Suprapubic skin (tissue), 4 donors: ENCODE measurements around the gene PKD2L2. TPM values are rescaled to one million over a fixed set of nuclear protein-coding genes. Genes with fewer than 3 reads are reported as not detected.
"Not testable (repeated sequence)": the region's sequence is repeated elsewhere in the genome, so short reads cannot be mapped to it uniquely, and the experiment has no call there.

Source experiments
- DNase-seq, 2 donors: peaks; one replicate each; pipeline ENCODE4 v3.0.0-alpha.2; 2019; ENCODE audit warnings: low spot score in 2 of 2
- H3K27ac ChIP-seq: fragments of 200-600 bp; sonication (generic); one replicate; pipeline ENCODE4 v1.5.1; 2019
- H3K27me3 ChIP-seq: fragments of 200-600 bp; sonication (generic); one replicate; pipeline ENCODE4 v1.5.1; 2019
- H3K36me3 ChIP-seq: fragments of 200-600 bp; sonication (generic); one replicate; pipeline ENCODE4 v1.5.1; 2019
- H3K4me1 ChIP-seq: fragments of 200-600 bp; sonication (generic); one replicate; pipeline ENCODE4 v1.5.1; 2019
- H3K4me3 ChIP-seq: fragments of 200-600 bp; sonication (generic); one replicate; pipeline ENCODE4 v1.5.1; 2019; ENCODE audit warnings: mild to moderate bottlenecking
- H3K9me3 ChIP-seq: fragments of 200-600 bp; sonication (generic); one replicate; pipeline ENCODE4 v1.5.1; 2019
- CTCF ChIP-seq, 2 donors: fragments of 200-600 bp in 1 of 2; fragments of 450-650 bp in 1 of 2; sonication (generic) in 1 of 2; IDR thresholded peaks; one replicate each; pipeline ENCODE4 v1.5.1; 2016 to 2019; ENCODE audit warnings: antibody characterized with exemption in 2 of 2, mild to moderate bottlenecking in 1 of 2, moderate library complexity in 1 of 2
- EP300 ChIP-seq: sonication (generic); formaldehyde crosslinking; IDR thresholded peaks from one replicate; pipeline ENCODE4 v1.6.1; 2017; ENCODE audit warnings: antibody characterized with exemption
- POLR2A ChIP-seq, 2 donors: fragments of 450-650 bp; IDR thresholded peaks; one replicate each; pipeline ENCODE4 v1.6.1; 2017; ENCODE audit warnings: antibody characterized with exemption in 2 of 2, mild to moderate bottlenecking in 2 of 2, moderate library complexity in 2 of 2
- POLR2AphosphoS5 ChIP-seq, 3 donors: sonication (generic); formaldehyde crosslinking; IDR thresholded peaks; one replicate each; pipeline ENCODE4 v1.6.1; 2017; ENCODE audit warnings: antibody characterized with exemption in 3 of 3
- WGBS: methylation state at CpG from one replicate; pipeline ENCODE4 v1.1.5; 2018; 5-methylcytosine and 5-hydroxymethylcytosine counted together
- total RNA-seq, 4 donors: library from RNA; depleted of rRNA; stranded (reverse); fragments of >200 nt; gene quantifications; one replicate each; pipeline ENCODE4 v1.1.0, GENCODE V29; 2016

PKD2L2 gene
- total RNA-seq, 4 donors from 2014 or later: not detected

GRCh38 chr5:137959488-137959887 lies 70.2 kb downstream of the PKD2L2 start:
- Histone ChIP-seq H3K4me3 (no peak overlapping the region), H3K36me3 (peaks cover 31% of the 10 kb centered on the region), H3K27me3 (no peaks in the 10 kb centered on the region), H3K27ac (no peak overlapping the region), H3K4me1 (no peaks in the 10 kb centered on the region), H3K9me3 (no peaks in the 10 kb centered on the region)
- 94% methylated on average over 4 of the region's 4 CpGs for WGBS
- no peak for DNase-seq
- TF ChIP-seq EP300 (no peak), CTCF (IDR thresholded peaks at IDR 0.05) (no peak), POLR2AphosphoS5 (IDR thresholded peaks at IDR 0.05) (no peak), POLR2A (IDR thresholded peaks at IDR 0.05) (no peak)

- H3K27me3 ChIP-seq: no peaks in the 10 kb centered on the region
- H3K9me3 ChIP-seq: no peaks in the 10 kb centered on the region
- no peak overlapping the region for H3K4me3 ChIP-seq
- peaks cover 31% of the 10 kb centered on the region for H3K36me3 ChIP-seq
- no peak overlapping the region for H3K27ac ChIP-seq
- DNase-seq: no peak
- no peak for TF ChIP-seq POLR2A (IDR thresholded peaks at IDR 0.05)
- no peak for TF ChIP-seq POLR2AphosphoS5 (IDR thresholded peaks at IDR 0.05)
- no peak for TF ChIP-seq CTCF (IDR thresholded peaks at IDR 0.05)
- no peak for TF ChIP-seq EP300
- H3K4me1 ChIP-seq: no peaks in the 10 kb centered on the region
- 76% methylated on average over 2 of the region's 2 CpGs for WGBS
These were observed 70.9 kb downstream of the PKD2L2 start for GRCh38 chr5:137960141-137960540.

- no peaks in the 10 kb centered on the region for H3K9me3 ChIP-seq
- H3K4me3 ChIP-seq: no peak overlapping the region
- no peak overlapping the region for H3K27ac ChIP-seq
- no peak for DNase-seq
- peaks cover 31% of the 10 kb centered on the region for H3K36me3 ChIP-seq
- no peak for TF ChIP-seq POLR2A (IDR thresholded peaks at IDR 0.05)
- TF ChIP-seq POLR2AphosphoS5 (IDR thresholded peaks at IDR 0.05): no peak
- no peak for TF ChIP-seq EP300
- no peak for TF ChIP-seq CTCF (IDR thresholded peaks at IDR 0.05)
- H3K4me1 ChIP-seq: no peaks in the 10 kb centered on the region
- 89% methylated on average over 3 of the region's 3 CpGs for whole genome bisulfite sequencing
- H3K27me3 ChIP-seq: no peaks in the 10 kb centered on the region
These were observed 71.6 kb downstream of the PKD2L2 start for GRCh38 chr5:137960819-137961218.

- not testable (repeated sequence) for H3K4me1 ChIP-seq, H3K9me3 ChIP-seq, H3K27me3 ChIP-seq, H3K4me3 ChIP-seq, DNase-seq, H3K27ac ChIP-seq
- WGBS: 99% methylated on average over 3 of the region's 4 CpGs
- peaks cover 19% of the 10 kb centered on the region for H3K36me3 ChIP-seq
These were observed 81.1 kb downstream of the PKD2L2 start for GRCh38 chr5:137970384-137970783.

GRCh38 chr5:137975208-137975607 lies 86.0 kb downstream of the PKD2L2 start:
- Histone ChIP-seq H3K9me3 (no peaks in the 10 kb centered on the region), H3K27me3 (no peaks in the 10 kb centered on the region), H3K27ac (no peak overlapping the region), H3K36me3 (peaks cover 8% of the 10 kb centered on the region), H3K4me3 (no peak overlapping the region), H3K4me1 (no peaks in the 10 kb centered on the region)
- 96% methylated on average over 3 of the region's 3 CpGs for WGBS
- no peak for DNase-seq
- TF ChIP-seq POLR2AphosphoS5 (IDR thresholded peaks at IDR 0.05): no peak
- no peak for TF ChIP-seq CTCF (IDR thresholded peaks at IDR 0.05)
- TF ChIP-seq EP300: no peak
- TF ChIP-seq POLR2A (IDR thresholded peaks at IDR 0.05): no peak

- no peak for TF ChIP-seq EP300
- DNase-seq: no peak
These were observed 100.2 kb downstream of the PKD2L2 start for GRCh38 chr5:137989419-137989818.

More at GRCh38 chr5:137989419-137989818, 100.2 kb downstream of the PKD2L2 start:
- Histone ChIP-seq H3K9me3 (no peaks in the 10 kb centered on the region), H3K27ac (no peak overlapping the region), H3K4me1 (no peaks in the 10 kb centered on the region), H3K27me3 (no peaks in the 10 kb centered on the region), H3K4me3 (no peak overlapping the region), H3K36me3 (peaks cover 11% of the 10 kb centered on the region)
- WGBS: 92% methylated on average over 5 of the region's 5 CpGs

Other genes starting within 250 kb of the PKD2L2 start
- gene KLHL3, start 153.4 kb upstream of the PKD2L2 start, total RNA-seq: 10 to 100 TPM in 1 of 4 donors, 1 to 10 TPM in 3; 1.2 to 29.1 (median 3.4) TPM
- 1 to 10 TPM; 7.6 to 9.8 (median 8.7) TPM for gene HNRNPA0, start 135.1 kb upstream of the PKD2L2 start, total RNA-seq
- 1 to 10 TPM in 1 of 4 donors, not detected in 3; 1.8 TPM for gene MYOT, start 21.6 kb upstream of the PKD2L2 start, total RNA-seq
- gene FAM13B, start 143.6 kb downstream of the PKD2L2 start, total RNA-seq: 10 to 100 TPM; 10.4 to 37.7 (median 20.2) TPM
- gene WNT8A, start 194.6 kb downstream of the PKD2L2 start, total RNA-seq: not detected
- gene NME5, start 250.0 kb downstream of the PKD2L2 start, total RNA-seq: 1 to 10 TPM in 2 of 4 donors, not detected in 2; 1.1 to 1.7 TPM